Activated T-cell treated with anti-CD3 and anti-CD28 coated beads for 4 hours (primary cell): ENCODE measurements around the gene PEX11A.
"Not testable (repeated sequence)": the region's sequence is repeated elsewhere in the genome, so short reads cannot be mapped to it uniquely, and the experiment has no call there.

Experiments used
- DNase-seq: peaks from one replicate; pipeline ENCODE4 v3.0.0-alpha.2; 2020

Gene PEX11A

GRCh38 chr15:89690276-89691218 is at the start of gene PEX11A, which contains the start of gene WDR93:
Gene PEX11A (minus strand): TSS chr15:89690754. CDS start chr15:89690632, 122 bp downstream.
Gene WDR93 (plus strand): TSS chr15:89690811. CDS start chr15:89701747, 10,936 bp downstream.
- DNase-seq = peak; percentile 71

- peak; percentile 50 for DNase-seq
Observed at GRCh38 chr15:89740137-89740536, 49.6 kb upstream of the PEX11A start.

GRCh38 chr15:89735773-89736172 is 45.2 kb upstream of the PEX11A start:
- DNase-seq = no peak

GRCh38 chr15:89732451-89733172 is 42.1 kb upstream of the PEX11A start:
- no peak for DNase-seq

GRCh38 chr15:89731275-89731674 is 40.7 kb upstream of the PEX11A start:
- DNase-seq = no peak

GRCh38 chr15:89728254-89728653 is 37.7 kb upstream of the PEX11A start:
- no peak for DNase-seq

GRCh38 chr15:89725064-89725463 is 34.5 kb upstream of the PEX11A start:
- no peak for DNase-seq

- no peak for DNase-seq
Observed at GRCh38 chr15:89724621-89725020, 34.1 kb upstream of the PEX11A start.

- no peak for DNase-seq
Observed at GRCh38 chr15:89723031-89723430, 32.5 kb upstream of the PEX11A start.

GRCh38 chr15:89714775-89715174 is 24.2 kb upstream of the PEX11A start:
- DNase-seq = no peak

GRCh38 chr15:89707577-89707976 is 17.0 kb upstream of the PEX11A start:
- DNase-seq = no peak

- no peak for DNase-seq
Observed at GRCh38 chr15:89704411-89704810, 13.9 kb upstream of the PEX11A start.

GRCh38 chr15:89695198-89695597 is 4.6 kb upstream of the PEX11A start:
- DNase-seq = no peak

GRCh38 chr15:89693696-89694095 is 3.1 kb upstream of the PEX11A start:
- DNase-seq = no peak

- DNase-seq = no peak
Observed at GRCh38 chr15:89693091-89693490, 2.5 kb upstream of the PEX11A start.

- DNase-seq = not testable (repeated sequence)
Observed at GRCh38 chr15:89689930-89690275, 651 bp downstream of the PEX11A start.

GRCh38 chr15:89686522-89686921 is 4.0 kb downstream of the PEX11A start:
- DNase-seq = no peak

- no peak for DNase-seq
Observed at GRCh38 chr15:89685995-89686394, 4.6 kb downstream of the PEX11A start.

- no peak for DNase-seq
Observed at GRCh38 chr15:89681146-89681545, 9.4 kb downstream of the PEX11A start.

GRCh38 chr15:89680282-89680873 is 10.2 kb downstream of the PEX11A start:
- no peak for DNase-seq

GRCh38 chr15:89679212-89679611 is 11.3 kb downstream of the PEX11A start, which contains the start of gene PLIN1:
Gene PLIN1 (minus strand): TSS chr15:89679367. CDS start chr15:89677489, 1,878 bp downstream.
- DNase-seq = no peak

- DNase-seq = no peak
Observed at GRCh38 chr15:89677381-89677780, 13.2 kb downstream of the PEX11A start.

- no peak for DNase-seq
Observed at GRCh38 chr15:89675606-89676005, 14.9 kb downstream of the PEX11A start.
